ENCODE results near the gene ESM1. TPM values are rescaled to one million over a fixed set of nuclear protein-coding genes. Genes with fewer than 3 reads are reported as not detected.

Gene ESM1
- total RNA-seq, 1 donor: 1.8 TPM

GRCh38 chr5:54947187-54947586 lies 38.2 kb downstream of the ESM1 start:
- H4K20me1 ChIP-seq (ENCODE audit: insufficient read depth, low read length): no peaks in the 10 kb centered on the region
- H3K9me3 ChIP-seq (ENCODE audit: low read depth, low read length): no peaks in the 10 kb centered on the region
- H3K36me3 ChIP-seq (ENCODE audit: insufficient read depth, low read length): no peaks in the 10 kb centered on the region
- H3K27me3 ChIP-seq (ENCODE audit: insufficient read depth, low read length): no peaks in the 10 kb centered on the region
- no peak overlapping the region for H2AFZ ChIP-seq (ENCODE audit: low read length)
- H3K79me2 ChIP-seq (ENCODE audit: insufficient read depth, low read length): no peaks in the 10 kb centered on the region
- H3K4me3 ChIP-seq (ENCODE audit: insufficient read depth, low read length): no peak overlapping the region
- H3K4me2 ChIP-seq (ENCODE audit: insufficient read depth, low read length): no peak overlapping the region
- no peaks in the 10 kb centered on the region for H3K4me1 ChIP-seq (ENCODE audit: insufficient read depth, low read length)
- H3K27ac ChIP-seq (ENCODE audit: low read depth, low read length): no peak overlapping the region
- DNase-seq (ENCODE audit: insufficient read length, low spot score, missing footprints): no peak
- no peak for TF ChIP-seq CTCF (IDR thresholded peaks at IDR 0.05; ENCODE audit: extremely low read depth, low read depth, low read length)

GRCh38 chr5:54946306-54946819 lies 39.0 kb downstream of the ESM1 start:
- H3K79me2 ChIP-seq (ENCODE audit: insufficient read depth, low read length): no peaks in the 10 kb centered on the region
- H3K9me3 ChIP-seq (ENCODE audit: low read depth, low read length): no peaks in the 10 kb centered on the region
- no peaks in the 10 kb centered on the region for H3K27me3 ChIP-seq (ENCODE audit: insufficient read depth, low read length)
- no peaks in the 10 kb centered on the region for H4K20me1 ChIP-seq (ENCODE audit: insufficient read depth, low read length)
- H3K4me3 ChIP-seq (ENCODE audit: insufficient read depth, low read length): no peak overlapping the region
- H3K27ac ChIP-seq (ENCODE audit: low read depth, low read length): no peak overlapping the region
- TF ChIP-seq CTCF (IDR thresholded peaks at IDR 0.05; ENCODE audit: extremely low read depth, low read depth, low read length): no peak
- H3K4me2 ChIP-seq (ENCODE audit: insufficient read depth, low read length): no peak overlapping the region
- DNase-seq (ENCODE audit: insufficient read length, low spot score, missing footprints): no peak
- no peaks in the 10 kb centered on the region for H3K36me3 ChIP-seq (ENCODE audit: insufficient read depth, low read length)
- peak overlapping the region; percentile 11 for H2AFZ ChIP-seq (ENCODE audit: low read length)
- no peaks in the 10 kb centered on the region for H3K4me1 ChIP-seq (ENCODE audit: insufficient read depth, low read length)

GRCh38 chr5:54944364-54944763 lies 41.0 kb downstream of the ESM1 start:
- DNase-seq (ENCODE audit: insufficient read length, low spot score, missing footprints): peak; percentile 15
- Histone ChIP-seq H2AFZ (ENCODE audit: low read length) (no peak overlapping the region), H3K4me3 (ENCODE audit: insufficient read depth, low read length) (no peak overlapping the region), H4K20me1 (ENCODE audit: insufficient read depth, low read length) (no peaks in the 10 kb centered on the region), H3K4me2 (ENCODE audit: insufficient read depth, low read length) (no peak overlapping the region), H3K27me3 (ENCODE audit: insufficient read depth, low read length) (no peaks in the 10 kb centered on the region), H3K4me1 (ENCODE audit: insufficient read depth, low read length) (no peaks in the 10 kb centered on the region), H3K9me3 (ENCODE audit: low read depth, low read length) (no peaks in the 10 kb centered on the region), H3K79me2 (ENCODE audit: insufficient read depth, low read length) (no peaks in the 10 kb centered on the region), H3K27ac (ENCODE audit: low read depth, low read length) (no peak overlapping the region), H3K36me3 (ENCODE audit: insufficient read depth, low read length) (no peaks in the 10 kb centered on the region)
- TF ChIP-seq CTCF (IDR thresholded peaks at IDR 0.05; ENCODE audit: extremely low read depth, low read depth, low read length): peak; percentile 75

- Histone ChIP-seq H2AFZ (ENCODE audit: low read length) (no peak overlapping the region), H3K27ac (ENCODE audit: low read depth, low read length) (no peak overlapping the region), H3K36me3 (ENCODE audit: insufficient read depth, low read length) (no peaks in the 10 kb centered on the region), H3K4me2 (ENCODE audit: insufficient read depth, low read length) (no peak overlapping the region), H3K4me1 (ENCODE audit: insufficient read depth, low read length) (no peaks in the 10 kb centered on the region), H3K27me3 (ENCODE audit: insufficient read depth, low read length) (no peaks in the 10 kb centered on the region), H3K79me2 (ENCODE audit: insufficient read depth, low read length) (no peaks in the 10 kb centered on the region), H4K20me1 (ENCODE audit: insufficient read depth, low read length) (no peaks in the 10 kb centered on the region), H3K4me3 (ENCODE audit: insufficient read depth, low read length) (no peak overlapping the region), H3K9me3 (ENCODE audit: low read depth, low read length) (no peaks in the 10 kb centered on the region)
- no peak for DNase-seq (ENCODE audit: insufficient read length, low spot score, missing footprints)
- TF ChIP-seq CTCF (IDR thresholded peaks at IDR 0.05; ENCODE audit: extremely low read depth, low read depth, low read length): no peak
Measured at GRCh38 chr5:54942064-54942778, 43.2 kb downstream of the ESM1 start.

Measured in osteoblast (primary cell).